Dermis blood vessel endothelial cell (primary cell): ENCODE results near the gene CREBZF. TPM values are rescaled to one million over a fixed set of nuclear protein-coding genes. Genes with fewer than 3 reads are reported as not detected.
"Not testable (repeated sequence)": the region's sequence is repeated elsewhere in the genome, so short reads cannot be mapped to it uniquely, and the experiment has no call there.

Source experiments
- DNase-seq: peaks from one replicate; pipeline ENCODE4 v3.0.0; 2010
- total RNA-seq: library from RNA; depleted of rRNA; stranded (reverse); fragments of >200 nt; gene quantifications from 2 replicates; pipeline ENCODE4 v1.2.3, GENCODE V29; 2014

CREBZF gene
- total RNA-seq, 1 donor from 2014 or later: 45.9 TPM

GRCh38 chr11:85626496-85626895 lies 38.4 kb downstream of the CREBZF start:
- DNase-seq: no peak

GRCh38 chr11:85620256-85620655 lies 44.7 kb downstream of the CREBZF start:
- DNase-seq: no peak

- no peak for DNase-seq
These were observed 45.4 kb downstream of the CREBZF start for GRCh38 chr11:85619499-85619898.

- DNase-seq: not testable (repeated sequence)
These were observed 53.3 kb downstream of the CREBZF start for GRCh38 chr11:85611643-85612042.

Other genes starting within 250 kb of the CREBZF start
- 0.17 and 0.51 TPM in 2 replicates for gene DLG2, start 37.8 kb downstream of the CREBZF start, total RNA-seq
- gene TMEM126B, start 36.5 kb downstream of the CREBZF start, total RNA-seq: 55.8 and 69.4 TPM in 2 replicates
- gene TMEM126A, start 17.2 kb downstream of the CREBZF start, total RNA-seq: 35.1 and 35.5 TPM in 2 replicates
- gene CCDC89, start 21.1 kb upstream of the CREBZF start, total RNA-seq: not detected in 2 replicates
- 1.7 and 2.0 TPM in 2 replicates for gene SYTL2, start 146.0 kb upstream of the CREBZF start, total RNA-seq
- not detected in 2 replicates for gene CCDC83, start 190.3 kb upstream of the CREBZF start, total RNA-seq